Loucy (cell line): ENCODE measurements around the gene PLCB3.

Experiments
- H2AFZ ChIP-seq: fragments of 200-600 bp; sonication (generic); 2 replicates; pipeline ENCODE4 v1.6.0; 2016; ENCODE audit warnings: antibody characterized with exemption, mild to moderate bottlenecking, low read length, moderate library complexity
- H3F3A ChIP-seq: fragments of 200-600 bp; 2 replicates; pipeline ENCODE4 v1.6.0; 2016; ENCODE audit warnings: antibody characterized with exemption, low read depth, mild to moderate bottlenecking
- H3K27me3 ChIP-seq: fragments of 200-600 bp; sonication (generic); 2 replicates; pipeline ENCODE4 v1.6.1; 2014; ENCODE audit warnings: low read length, mild to moderate bottlenecking; ENCODE audit not compliant: insufficient read depth, poor library complexity, severe bottlenecking
- H3K36me3 ChIP-seq: fragments of 200-600 bp; sonication (generic); 2 replicates; pipeline ENCODE4 v1.6.1; 2016; ENCODE audit warnings: low read length; ENCODE audit not compliant: insufficient read depth
- H3K4me1 ChIP-seq: fragments of 200-600 bp; sonication (generic); 2 replicates; pipeline ENCODE4 v1.5.1; 2014; ENCODE audit warnings: low read length, mild to moderate bottlenecking; ENCODE audit not compliant: insufficient read depth, poor library complexity, severe bottlenecking
- H3K4me2 ChIP-seq: fragments of 200-600 bp; sonication (generic); 2 replicates; pipeline ENCODE4 v1.6.0; 2014; ENCODE audit warnings: antibody characterized with exemption, low read length, low read depth, mild to moderate bottlenecking; ENCODE audit not compliant: poor library complexity, severe bottlenecking
- H3K4me3 ChIP-seq: fragments of 200-600 bp; sonication (generic); 2 replicates; pipeline ENCODE4 v1.5.1; 2014; ENCODE audit warnings: low read length, mild to moderate bottlenecking, mixed read lengths; ENCODE audit not compliant: poor library complexity, severe bottlenecking
- H3K79me2 ChIP-seq: fragments of 200-600 bp; sonication (generic); 2 replicates; pipeline ENCODE4 v1.6.1; 2014; ENCODE audit warnings: low read length; ENCODE audit not compliant: insufficient read depth
- H3K9ac ChIP-seq: fragments of 200-600 bp; sonication (generic); 2 replicates; pipeline ENCODE4 v1.6.0; 2014; ENCODE audit warnings: mild to moderate bottlenecking, low read depth, low read length, moderate library complexity; ENCODE audit not compliant: poor library complexity, severe bottlenecking
- H3K9me2 ChIP-seq: fragments of 200-600 bp; sonication (generic); replicated peaks from 2 replicates; pipeline ENCODE4 v1.6.1; 2016; ENCODE audit warnings: low read depth, low read length, mixed read lengths
- H3K9me3 ChIP-seq: fragments of 200-600 bp; sonication (generic); 2 replicates; pipeline ENCODE4 v1.6.1; 2014; ENCODE audit warnings: mild to moderate bottlenecking, antibody characterized with exemption, low read length, low read depth; ENCODE audit not compliant: insufficient read depth
- H4K20me1 ChIP-seq: fragments of 200-600 bp; sonication (generic); 2 replicates; pipeline ENCODE4 v1.6.0; 2014; ENCODE audit warnings: antibody characterized with exemption, low read length, mild to moderate bottlenecking; ENCODE audit not compliant: insufficient read depth, poor library complexity, severe bottlenecking
- CTCF ChIP-seq: fragments of 200-600 bp; sonication (generic); conservative IDR thresholded peaks from 2 replicates; pipeline ENCODE4 v1.5.1; 2014; ENCODE audit warnings: mild to moderate bottlenecking, antibody characterized with exemption, low read length
- EZH2phosphoT487 ChIP-seq: fragments of 200-600 bp; IDR thresholded peaks from 2 replicates; pipeline ENCODE4 v1.6.1; 2018; ENCODE audit warnings: antibody characterized with exemption, mild to moderate bottlenecking, moderate library complexity, borderline replicate concordance

Gene PLCB3

GRCh38 chr11:64253481-64253880 lies 2.2 kb downstream of the PLCB3 start:
- H3F3A ChIP-seq = no peaks in the 10 kb centered on the region
- no peak overlapping the region for H3K9ac ChIP-seq
- H3K9me3 ChIP-seq = no peaks in the 10 kb centered on the region
- H3K27me3 ChIP-seq = no peaks in the 10 kb centered on the region
- no peak overlapping the region for H3K4me3 ChIP-seq
- no peaks in the 10 kb centered on the region for H4K20me1 ChIP-seq
- peaks cover 5% of the 10 kb centered on the region; the same call in 1 of the 2 replicates for H3K79me2 ChIP-seq
- H3K4me2 ChIP-seq = peak overlapping the region; percentile 13
- peaks cover 26% of the 10 kb centered on the region for H3K4me1 ChIP-seq
- no peak overlapping the region for H2AFZ ChIP-seq
- TF ChIP-seq CTCF = no peak
- TF ChIP-seq EZH2phosphoT487 = no peak
- H3K36me3 ChIP-seq = no peaks in the 10 kb centered on the region
- H3K9me2 ChIP-seq = no peaks in the 10 kb centered on the region

GRCh38 chr11:64254326-64254725 lies 3.0 kb downstream of the PLCB3 start:
- TF ChIP-seq CTCF (no peak), EZH2phosphoT487 (no peak)
- Histone ChIP-seq H3K79me2 (peaks cover 5% of the 10 kb centered on the region; the same call in 1 of the 2 replicates), H3K9me2 (no peaks in the 10 kb centered on the region), H3K4me1 (peaks cover 22% of the 10 kb centered on the region), H3K9me3 (no peaks in the 10 kb centered on the region), H3K27me3 (no peaks in the 10 kb centered on the region), H2AFZ (no peak overlapping the region), H3F3A (no peaks in the 10 kb centered on the region), H3K36me3 (no peaks in the 10 kb centered on the region), H3K4me3 (no peak overlapping the region), H3K9ac (no peak overlapping the region), H4K20me1 (no peaks in the 10 kb centered on the region), H3K4me2 (no peak overlapping the region)

- Histone ChIP-seq H3K9me2 (no peaks in the 10 kb centered on the region), H3K79me2 (peaks cover 5% of the 10 kb centered on the region; the same call in 1 of the 2 replicates), H3K4me3 (no peak overlapping the region), H3K27me3 (no peaks in the 10 kb centered on the region), H3K36me3 (no peaks in the 10 kb centered on the region), H3F3A (no peaks in the 10 kb centered on the region), H3K4me2 (no peak overlapping the region), H2AFZ (no peak overlapping the region), H3K9me3 (no peaks in the 10 kb centered on the region), H3K4me1 (peaks cover 13% of the 10 kb centered on the region), H3K9ac (no peak overlapping the region), H4K20me1 (no peaks in the 10 kb centered on the region)
- TF ChIP-seq EZH2phosphoT487 = no peak
- TF ChIP-seq CTCF = no peak
Observed at GRCh38 chr11:64255135-64256128, 4.1 kb downstream of the PLCB3 start.
